Colonic mucosa (tissue), 4 donors: ENCODE measurements around the gene PPP2R5A. TPM values are rescaled to one million over a fixed set of nuclear protein-coding genes. Genes with fewer than 3 reads are reported as not detected.

ENCODE experiments used
- DNase-seq: peaks from one replicate; pipeline ENCODE4 v3.0.0-alpha.2; 2020
- H3K27ac ChIP-seq: fragments of 200-600 bp; one replicate; pipeline ENCODE4 v1.8.0; 2021
- H3K27me3 ChIP-seq: fragments of 200-600 bp; one replicate; pipeline ENCODE4 v1.8.0; 2021
- H3K36me3 ChIP-seq: fragments of 200-600 bp; one replicate; pipeline ENCODE4 v1.8.0; 2021
- H3K4me1 ChIP-seq: fragments of 200-600 bp; one replicate; pipeline ENCODE4 v1.8.0; 2021; ENCODE audit warnings: mild to moderate bottlenecking
- H3K4me3 ChIP-seq: fragments of 200-600 bp; one replicate; pipeline ENCODE4 v1.8.0; 2021
- H3K9ac ChIP-seq, 2 donors: one replicate each; pipeline ENCODE4 v1.7.0; 2013; ENCODE audit warnings: control low read depth in 2 of 2, low read depth in 2 of 2, low read length in 2 of 2
- H3K9me3 ChIP-seq: fragments of 200-600 bp; one replicate; pipeline ENCODE4 v1.8.0; 2021
- CTCF ChIP-seq: fragments of 200-600 bp; IDR thresholded peaks from one replicate; pipeline ENCODE4 v1.8.0; 2022; ENCODE audit warnings: antibody characterized with exemption, mild to moderate bottlenecking
- intact Hi-C: fragments of 100-400 bp; cut with DNase I; formaldehyde crosslinking; loops from one replicate; pipeline ENCODE4 v1.14.1; 2022
- total RNA-seq, 2 donors: library from RNA; stranded (reverse); fragmentation: NEBNext Ultra II Directional in 1 of 2; extraction: Animal tissue kit (Norgen Biotek cat#: 25700) in 1 of 2; gene quantifications; one replicate each; pipeline ENCODE4 v1.2.1, GENCODE V29; 2021
- donor health status: healthy.
- donor health status: DM: no; HTN: no; CAD: no.
- donor health status: DM: no; HTN: no; CAD: no.

The PPP2R5A gene
- total RNA-seq, 2 donors from 2014 or later: 62.4 to 78.2 TPM

- H3K9ac ChIP-seq: no peak overlapping the region
- no peak overlapping the region for H3K27ac ChIP-seq
- intact Hi-C loops: no loop called here
- H3K9me3 ChIP-seq: no peaks in the 10 kb centered on the region
- H3K4me1 ChIP-seq: no peaks in the 10 kb centered on the region
- no peaks in the 10 kb centered on the region for H3K27me3 ChIP-seq
- H3K36me3 ChIP-seq: no peaks in the 10 kb centered on the region
- DNase-seq: no peak
- no peak overlapping the region for H3K4me3 ChIP-seq
- no peak for TF ChIP-seq CTCF
Measured at GRCh38 chr1:212410231-212410820, 125.1 kb downstream of the PPP2R5A start.

Other genes with a start within 250 kb of the PPP2R5A start
- gene INTS7, start 249.9 kb upstream of the PPP2R5A start, total RNA-seq: 10 to 100 TPM; 11.0 to 18.5 TPM
- gene DTL, start 249.7 kb upstream of the PPP2R5A start, total RNA-seq: 10 to 100 TPM in 1 of 2 donors, 1 to 10 TPM in 1; 5.2 to 19.9 TPM
- 1 to 10 TPM; 2.6 to 3.1 TPM for gene PACC1, start 129.5 kb downstream of the PPP2R5A start, total RNA-seq
- gene NENF, start 147.5 kb downstream of the PPP2R5A start, total RNA-seq: 10 to 100 TPM; 43.4 to 43.9 TPM